ENCODE measurements around the gene TUNAR. TPM values are rescaled to one million over a fixed set of nuclear protein-coding genes. Genes with fewer than 3 reads are reported as not detected.

TUNAR gene
- total RNA-seq, 4 donors from 2014 or later, result not detected

- no peak for TF ChIP-seq POLR2A (IDR thresholded peaks at IDR 0.05)
- no peak for TF ChIP-seq CTCF (IDR thresholded peaks at IDR 0.05)
- intact Hi-C loops (cut with DNase I), result no loop called here
- H3K36me3 ChIP-seq, result no peaks in the 10 kb centered on the region
- no peak overlapping the region for H3K27ac ChIP-seq
- no peaks in the 10 kb centered on the region for H3K9me3 ChIP-seq
- 73 to 74% methylated on average over 4 of the region's 4 CpGs for WGBS, 2 donors
- no peaks in the 10 kb centered on the region for H3K4me1 ChIP-seq
- no peak overlapping the region for H3K4me3 ChIP-seq
- no peak for DNase-seq
- no peaks in the 10 kb centered on the region for H3K27me3 ChIP-seq
These were observed 21.0 kb upstream of the TUNAR start for GRCh38 chr14:95855606-95856005.

- no peak overlapping the region for H3K4me3 ChIP-seq
- H3K9me3 ChIP-seq, result no peaks in the 10 kb centered on the region
- TF ChIP-seq POLR2A (IDR thresholded peaks at IDR 0.05), result no peak
- no peaks in the 10 kb centered on the region for H3K36me3 ChIP-seq
- no peaks in the 10 kb centered on the region for H3K27me3 ChIP-seq
- no peak overlapping the region for H3K27ac ChIP-seq
- intact Hi-C loops (cut with DNase I), result no loop called here
- no peak for DNase-seq
- WGBS, 2 donors, result 65 to 90% methylated on average over 2 of the region's 2 CpGs
- H3K4me1 ChIP-seq, result no peaks in the 10 kb centered on the region
These were observed 19.4 kb upstream of the TUNAR start for GRCh38 chr14:95857275-95857674.

GRCh38 chr14:95858893-95859292 lies 17.7 kb upstream of the TUNAR start:
- H3K4me1 ChIP-seq, result no peaks in the 10 kb centered on the region
- no peaks in the 10 kb centered on the region for H3K9me3 ChIP-seq
- intact Hi-C loops (cut with DNase I), result no loop called here
- TF ChIP-seq CTCF (IDR thresholded peaks at IDR 0.05), result no peak
- TF ChIP-seq POLR2A (IDR thresholded peaks at IDR 0.05), result no peak
- H3K27ac ChIP-seq, result no peak overlapping the region
- WGBS, 2 donors, result 64 to 66% methylated on average over 4 of the region's 4 CpGs
- H3K4me3 ChIP-seq, result no peak overlapping the region
- peaks cover 0 to 9% (median 0%) of the 10 kb centered on the region in 4 donors for H3K27me3 ChIP-seq
- DNase-seq, result no peak
- no peaks in the 10 kb centered on the region for H3K36me3 ChIP-seq

- Histone ChIP-seq H3K36me3 (no peaks in the 10 kb centered on the region), H3K27ac (no peak overlapping the region), H3K27me3 (peaks cover 0 to 36% (median 0%) of the 10 kb centered on the region in 4 donors), H3K9me3 (no peaks in the 10 kb centered on the region), H3K4me3 (no peak overlapping the region), H3K4me1 (no peaks in the 10 kb centered on the region)
- TF ChIP-seq POLR2A (IDR thresholded peaks at IDR 0.05) (no peak), CTCF (IDR thresholded peaks at IDR 0.05) (no peak)
- intact Hi-C loops (cut with DNase I), result no loop called here
- DNase-seq, result no peak
- WGBS, 2 donors, result 7% methylated on average over 3 of the region's 3 CpGs
These were observed 14.4 kb upstream of the TUNAR start for GRCh38 chr14:95862243-95862642.

- no peak overlapping the region for H3K27ac ChIP-seq
- WGBS, 2 donors, result 75 to 79% methylated on average over 3 to 4 of the region's 4 CpGs
- peaks cover 0 to 42% (median 0%) of the 10 kb centered on the region in 4 donors for H3K27me3 ChIP-seq
- intact Hi-C loops (cut with DNase I), result no loop called here
- no peaks in the 10 kb centered on the region for H3K9me3 ChIP-seq
- no peak for DNase-seq
- H3K36me3 ChIP-seq, result no peaks in the 10 kb centered on the region
- H3K4me1 ChIP-seq, result no peaks in the 10 kb centered on the region
- no peak overlapping the region for H3K4me3 ChIP-seq
- no peak for TF ChIP-seq CTCF (IDR thresholded peaks at IDR 0.05)
- no peak for TF ChIP-seq POLR2A (IDR thresholded peaks at IDR 0.05)
These were observed 13.3 kb upstream of the TUNAR start for GRCh38 chr14:95863295-95863694.

- intact Hi-C loops (cut with DNase I), result no loop called here
These were observed 6.9 kb upstream of the TUNAR start for GRCh38 chr14:95869776-95870175.

More at GRCh38 chr14:95869776-95870175, 6.9 kb upstream of the TUNAR start:
- H3K9me3 ChIP-seq, result no peaks in the 10 kb centered on the region
- H3K4me3 ChIP-seq, result no peak overlapping the region
- 65 to 75% methylated on average over 6 of the region's 6 CpGs for WGBS, 2 donors
- H3K27ac ChIP-seq, result no peak overlapping the region
- TF ChIP-seq CTCF (IDR thresholded peaks at IDR 0.05) (no peak), POLR2A (IDR thresholded peaks at IDR 0.05) (no peak)
- no peaks in the 10 kb centered on the region for H3K4me1 ChIP-seq
- H3K27me3 ChIP-seq, result peaks cover 0 to 68% (median 0%) of the 10 kb centered on the region in 4 donors
- no peak for DNase-seq
- H3K36me3 ChIP-seq, result no peaks in the 10 kb centered on the region
